GM12878 (cell line): ENCODE results near the gene ADD2.

Experiments used
- ATF7 ChIP-seq: fragments of 450-650 bp; IDR thresholded peaks from 2 replicates; pipeline ENCODE4 v1.6.1; 2016; ENCODE audit warnings: low read depth, mild to moderate bottlenecking
- E4F1 ChIP-seq: fragments of 450-650 bp; IDR thresholded peaks from 2 replicates; pipeline ENCODE4 v1.6.1; 2018; ENCODE audit warnings: borderline replicate concordance, mild to moderate bottlenecking; ENCODE audit not compliant: partially characterized antibody
- EP300 ChIP-seq, 2 experiments: fragments of 150-350 bp in 1 of 2; IDR thresholded peaks; 2 replicates each; pipeline ENCODE4 v1.6.1; 2011 to 2012; ENCODE audit warnings: low read depth in 2 of 2, low read length in 2 of 2, borderline replicate concordance in 1 of 2, improper control_type of control experiment in 1 of 2, inconsistent platforms in 1 of 2; ENCODE audit not compliant: control insufficient read depth in 1 of 2
- MAX ChIP-seq: IDR thresholded peaks from 2 replicates; pipeline ENCODE4 v1.6.1; 2012; ENCODE audit warnings: low read depth, low read length, improper control_type of control experiment
- MTA3 ChIP-seq: IDR thresholded peaks from 2 replicates; pipeline ENCODE4 v1.6.1; 2012; ENCODE audit warnings: low read length, inconsistent platforms, borderline replicate concordance
- POLR2A ChIP-seq: IDR thresholded peaks from 2 replicates; pipeline ENCODE4 v1.6.1; 2011; ENCODE audit warnings: low read depth, mild to moderate bottlenecking, low read length
- SRF ChIP-seq, 2 experiments: IDR thresholded peaks; 2 replicates each; pipeline ENCODE4 v1.6.1; 2011; ENCODE audit warnings: low read depth in 2 of 2, low read length in 2 of 2, mild to moderate bottlenecking in 1 of 2, moderate library complexity in 1 of 2
- TARDBP ChIP-seq: IDR thresholded peaks from 2 replicates; pipeline ENCODE4 v1.6.1; 2016; ENCODE audit warnings: borderline replicate concordance
- YY1 ChIP-seq: IDR thresholded peaks from 2 replicates; pipeline ENCODE4 v1.6.1; 2011; ENCODE audit warnings: low read depth, mild to moderate bottlenecking, low read length
- ZBTB4 ChIP-seq: fragments of 450-650 bp; formaldehyde crosslinking; IDR thresholded peaks from 2 replicates; pipeline ENCODE4 v1.4.0; 2022; ENCODE audit warnings: mild to moderate bottlenecking, moderate library complexity
- ZNF24 ChIP-seq: fragments of 450-650 bp; IDR thresholded peaks from 2 replicates; pipeline ENCODE4 v1.6.1; 2017; ENCODE audit warnings: antibody characterized with exemption, mild to moderate bottlenecking
- TF ChIP-seq, protein P1 (sequence below), 3 experiments: IDR thresholded peaks in 2 of 3; conservative IDR thresholded peaks in 1 of 3; 2 replicates each; pipeline ENCODE4 v1.5.1; 2011; ENCODE audit warnings: low read depth in 3 of 3, low read length in 3 of 3, mild to moderate bottlenecking in 3 of 3, control low read depth in 2 of 3, moderate library complexity in 2 of 3, inconsistent platforms in 1 of 3, mixed read lengths in 1 of 3; ENCODE audit not compliant: control insufficient read depth in 2 of 3, insufficient read depth in 1 of 3; ENCODE audit errors: extremely low read depth in 1 of 3

GRCh38 chr2:70616168-70616694, 151.8 kb downstream of the ADD2 start:
- TF ChIP-seq, protein P1, sequence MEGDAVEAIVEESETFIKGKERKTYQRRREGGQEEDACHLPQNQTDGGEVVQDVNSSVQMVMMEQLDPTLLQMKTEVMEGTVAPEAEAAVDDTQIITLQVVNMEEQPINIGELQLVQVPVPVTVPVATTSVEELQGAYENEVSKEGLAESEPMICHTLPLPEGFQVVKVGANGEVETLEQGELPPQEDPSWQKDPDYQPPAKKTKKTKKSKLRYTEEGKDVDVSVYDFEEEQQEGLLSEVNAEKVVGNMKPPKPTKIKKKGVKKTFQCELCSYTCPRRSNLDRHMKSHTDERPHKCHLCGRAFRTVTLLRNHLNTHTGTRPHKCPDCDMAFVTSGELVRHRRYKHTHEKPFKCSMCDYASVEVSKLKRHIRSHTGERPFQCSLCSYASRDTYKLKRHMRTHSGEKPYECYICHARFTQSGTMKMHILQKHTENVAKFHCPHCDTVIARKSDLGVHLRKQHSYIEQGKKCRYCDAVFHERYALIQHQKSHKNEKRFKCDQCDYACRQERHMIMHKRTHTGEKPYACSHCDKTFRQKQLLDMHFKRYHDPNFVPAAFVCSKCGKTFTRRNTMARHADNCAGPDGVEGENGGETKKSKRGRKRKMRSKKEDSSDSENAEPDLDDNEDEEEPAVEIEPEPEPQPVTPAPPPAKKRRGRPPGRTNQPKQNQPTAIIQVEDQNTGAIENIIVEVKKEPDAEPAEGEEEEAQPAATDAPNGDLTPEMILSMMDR (IDR thresholded peaks at IDR 0.05 in 2 of 3, conservative IDR thresholded peaks at IDR 0.05 in 1 of 3; ENCODE audit: control insufficient read depth in 2 of 3, extremely low read depth in 1 of 3, insufficient read depth in 1 of 3, low read depth in 3 of 3, low read length in 3 of 3) = no peak
- TF ChIP-seq SRF (IDR thresholded peaks at IDR 0.05; ENCODE audit: low read depth in 2 of 2, low read length in 2 of 2) = no peak
- no peak for TF ChIP-seq EP300 (IDR thresholded peaks at IDR 0.05; ENCODE audit: borderline replicate concordance in 1 of 2, control insufficient read depth in 1 of 2, low read depth in 2 of 2, low read length in 2 of 2)
- no peak for TF ChIP-seq ATF7
- no peak for TF ChIP-seq YY1
- no peak for TF ChIP-seq POLR2A
- TF ChIP-seq MAX = no peak
- TF ChIP-seq ZNF24 = no peak
- no peak for TF ChIP-seq TARDBP
- TF ChIP-seq ZBTB4 (CRISPR knock-in tag) = no peak
- TF ChIP-seq MTA3 = no peak
- no peak for TF ChIP-seq E4F1
